ENCODE measurements around the gene SFXN1.

The SFXN1 gene

DNA sequence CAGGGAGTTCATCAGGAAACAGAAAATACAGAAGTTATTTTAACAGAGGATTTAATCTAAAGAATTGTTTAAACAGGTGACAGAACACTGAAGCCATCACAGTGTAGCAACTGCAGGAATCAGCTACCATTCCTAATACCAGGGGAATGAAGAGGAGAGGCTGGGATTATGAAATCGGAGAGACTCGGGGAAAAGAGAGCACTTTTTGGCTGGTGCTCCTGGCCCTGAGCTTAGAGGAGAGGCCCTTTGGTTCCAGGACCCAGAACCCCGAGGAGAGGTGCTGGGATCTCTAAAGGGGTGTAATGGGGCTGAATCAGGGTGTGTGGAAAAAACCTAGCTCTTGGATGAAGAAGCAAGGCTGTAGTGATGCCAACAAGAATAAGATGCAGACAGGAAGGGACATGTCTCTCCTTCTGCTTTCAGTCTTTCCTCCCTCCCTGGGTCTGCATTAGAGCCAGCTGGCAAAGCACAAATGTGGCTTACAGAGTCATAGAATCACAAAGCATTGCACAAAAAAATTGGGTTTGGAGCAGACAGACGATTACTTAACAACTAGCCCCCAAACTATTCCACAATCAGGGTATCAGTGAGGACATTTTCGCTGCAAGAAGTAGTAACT, 11.6 kb upstream of the SFXN1 start:
- DNase-seq: no peak

DNA sequence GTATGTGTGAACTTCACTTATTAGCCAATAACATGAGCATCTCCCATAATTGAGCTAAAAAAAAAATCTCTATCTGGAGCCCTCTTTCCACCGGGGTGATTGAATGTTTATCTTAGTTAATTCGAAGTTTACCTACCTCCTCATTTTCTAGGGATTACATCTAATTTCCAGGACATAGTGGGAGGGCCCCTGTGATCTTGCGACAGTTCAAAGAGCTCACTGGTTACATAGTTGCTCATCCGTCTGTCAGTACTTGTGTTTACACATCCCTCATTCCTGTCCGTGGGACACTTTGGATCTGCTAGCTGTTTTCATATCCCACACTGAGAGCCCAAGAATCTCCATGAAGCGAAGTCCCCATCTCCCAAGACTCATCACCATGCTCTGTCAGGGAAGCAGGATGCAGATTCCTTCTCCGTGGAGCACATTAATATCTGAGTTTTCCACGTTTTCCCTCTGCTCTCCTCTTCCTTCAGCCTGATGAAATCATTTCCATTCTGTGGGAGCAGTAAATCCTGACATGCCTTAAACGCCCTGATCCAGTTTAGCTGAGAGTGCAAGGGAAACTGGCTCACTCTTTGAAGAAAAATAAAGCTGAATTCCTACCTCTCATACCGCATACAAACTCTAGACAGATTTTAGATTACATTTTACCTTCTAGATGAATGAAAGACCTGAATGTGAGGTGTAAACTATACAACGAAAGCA, 10.2 kb upstream of the SFXN1 start:
- DNase-seq: no peak

DNA sequence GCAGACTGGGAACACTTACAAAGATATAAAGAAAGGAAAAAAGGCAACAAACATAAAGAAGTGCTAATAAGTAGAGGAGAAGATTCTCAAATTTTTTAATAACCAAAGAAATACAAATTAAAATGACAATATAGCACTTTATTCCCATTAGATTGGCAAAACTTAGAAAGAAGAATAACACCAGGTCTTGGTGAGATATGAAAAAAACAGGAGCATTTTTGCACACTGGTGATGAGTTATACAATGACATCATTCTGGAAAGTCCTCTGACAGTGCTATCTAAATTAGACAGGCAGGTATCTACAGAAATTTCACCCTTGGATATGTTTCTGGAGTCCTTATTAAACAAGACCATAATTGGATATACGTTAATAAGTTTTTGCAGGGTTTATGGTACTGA, 9.5 kb upstream of the SFXN1 start:
- DNase-seq: no peak

DNA sequence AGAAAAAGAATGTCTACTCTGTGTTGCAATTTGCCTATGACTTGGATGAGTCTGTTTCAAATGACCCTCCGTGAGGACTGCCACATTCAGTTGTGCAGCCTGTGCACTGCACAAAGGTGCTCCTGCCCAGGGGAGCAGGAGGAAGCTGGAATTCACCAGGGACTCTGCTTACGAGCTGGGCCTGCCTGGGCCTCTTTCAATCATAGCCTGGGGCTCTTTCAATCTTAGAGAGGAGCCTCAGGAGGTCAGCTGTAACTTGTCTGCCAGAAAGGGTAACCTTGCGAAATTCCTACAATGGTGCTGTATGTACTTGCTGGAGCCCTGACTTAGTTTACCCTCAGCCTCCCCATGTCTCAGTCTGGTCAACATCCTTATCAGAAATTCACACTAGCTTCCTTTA, 8.4 kb upstream of the SFXN1 start:
- DNase-seq: no peak

- DNase-seq: no peak
Observed at GRCh38 chr5:175470781-175471180, 7.6 kb upstream of the SFXN1 start.

GRCh38 chr5:175471196-175471595, 7.2 kb upstream of the SFXN1 start:
- DNase-seq: no peak

- DNase-seq: no peak
Observed at GRCh38 chr5:175471628-175472027, 6.7 kb upstream of the SFXN1 start.

DNA sequence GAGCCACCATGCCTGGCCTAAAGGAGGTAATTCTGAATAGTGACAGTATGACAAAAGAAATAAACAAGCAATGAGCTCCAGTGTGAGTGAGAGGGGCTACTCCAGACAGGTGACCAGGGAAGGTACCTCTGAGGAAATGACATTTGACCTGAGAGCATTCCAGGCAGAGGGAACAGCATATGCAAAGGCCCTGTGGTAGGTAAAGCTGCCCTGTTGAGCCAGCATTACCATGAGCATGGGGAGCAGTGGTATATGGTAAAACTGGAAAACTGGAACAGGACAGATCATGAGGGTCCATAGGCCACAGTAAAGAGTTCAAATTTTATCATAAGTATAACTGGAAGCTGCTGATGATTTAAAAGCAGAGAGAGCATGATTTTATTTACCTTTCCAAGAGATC, 6.0 kb upstream of the SFXN1 start:
- DNase-seq: no peak

GRCh38 chr5:175475248-175475647, 3.1 kb upstream of the SFXN1 start:
- DNase-seq: no peak

GRCh38 chr5:175477440-175477839, 920 bp upstream of the SFXN1 start:
- DNase-seq: no peak

DNA sequence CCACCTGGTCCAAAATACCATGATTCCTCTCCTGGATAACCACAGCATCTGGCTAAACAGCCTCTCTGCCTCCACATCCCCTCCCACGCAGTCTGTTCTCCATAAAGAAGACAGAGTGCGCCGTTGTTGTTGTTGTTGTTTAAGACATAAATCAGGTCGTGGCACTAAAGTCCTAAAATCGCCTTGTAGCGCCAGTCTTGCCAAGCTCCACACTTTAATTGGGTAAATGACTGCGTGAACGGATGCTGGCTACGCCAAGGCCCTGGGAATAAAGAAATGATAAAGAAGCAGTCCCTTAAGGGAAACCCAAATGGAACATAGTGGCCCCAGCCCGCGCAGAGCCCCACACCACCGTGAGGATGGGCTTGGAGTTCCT, 364 bp upstream of the SFXN1 start:
- no peak for DNase-seq

DNA sequence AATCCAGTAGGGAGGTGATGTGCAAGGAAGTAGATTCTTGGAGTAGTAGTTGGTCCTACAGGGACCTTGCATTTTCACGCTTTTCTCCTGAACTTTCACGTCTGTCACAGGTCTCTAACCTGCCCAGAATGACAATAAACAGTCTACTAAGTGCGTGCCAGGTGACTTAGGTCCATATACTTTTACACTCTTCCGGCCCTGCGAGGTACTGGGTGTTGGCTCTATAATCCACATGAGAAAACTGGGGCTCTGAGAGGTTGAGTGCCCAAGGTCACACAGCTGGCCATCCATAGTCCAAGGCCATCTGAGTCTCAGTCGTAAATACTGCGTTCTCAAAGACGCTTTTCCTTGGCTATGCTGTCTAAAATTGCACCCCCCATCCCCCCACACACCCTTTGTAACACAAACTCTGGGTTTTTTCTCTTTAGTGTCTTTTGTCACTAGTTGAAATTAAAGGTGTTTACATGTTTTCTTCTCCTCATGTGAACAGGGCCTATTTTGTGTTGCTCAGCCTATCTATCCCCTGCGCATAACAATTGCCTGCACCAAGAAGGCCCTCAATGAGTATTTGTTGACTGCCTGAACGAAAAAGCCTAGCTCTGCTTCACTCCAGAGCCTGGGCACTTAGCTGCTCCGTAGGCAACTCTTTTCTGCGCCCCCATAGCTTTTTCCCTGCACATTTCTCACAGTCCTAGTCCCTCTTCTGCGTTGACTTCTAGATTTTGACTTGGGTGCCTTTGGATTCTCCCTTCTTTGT, 943 bp downstream of the SFXN1 start:
- DNase-seq: no peak

- no peak for DNase-seq
Observed at GRCh38 chr5:175483337-175483736, 5.0 kb downstream of the SFXN1 start.

DNA sequence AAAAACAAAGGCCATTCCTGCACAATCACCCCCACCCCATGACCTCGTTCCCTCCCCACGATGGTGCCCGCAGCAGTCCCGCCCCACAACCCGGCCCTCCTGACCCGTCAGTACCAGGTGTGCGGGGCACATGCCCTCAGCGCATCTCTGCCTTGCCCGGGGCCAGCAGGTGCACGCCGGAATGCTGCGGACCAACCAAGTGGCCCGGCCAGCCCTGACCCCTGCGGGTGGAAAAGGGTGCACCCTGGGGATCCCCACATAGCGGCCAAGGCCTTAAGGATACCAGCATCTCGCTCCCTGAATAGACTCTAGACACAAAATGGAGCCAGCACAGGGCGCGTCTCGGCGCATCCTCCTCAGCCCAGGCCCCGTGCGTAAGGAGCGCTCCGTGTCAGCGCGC, 6.0 kb downstream of the SFXN1 start:
- DNase-seq: no peak

GRCh38 chr5:175484829-175485228, 6.5 kb downstream of the SFXN1 start:
- no peak for DNase-seq

DNA sequence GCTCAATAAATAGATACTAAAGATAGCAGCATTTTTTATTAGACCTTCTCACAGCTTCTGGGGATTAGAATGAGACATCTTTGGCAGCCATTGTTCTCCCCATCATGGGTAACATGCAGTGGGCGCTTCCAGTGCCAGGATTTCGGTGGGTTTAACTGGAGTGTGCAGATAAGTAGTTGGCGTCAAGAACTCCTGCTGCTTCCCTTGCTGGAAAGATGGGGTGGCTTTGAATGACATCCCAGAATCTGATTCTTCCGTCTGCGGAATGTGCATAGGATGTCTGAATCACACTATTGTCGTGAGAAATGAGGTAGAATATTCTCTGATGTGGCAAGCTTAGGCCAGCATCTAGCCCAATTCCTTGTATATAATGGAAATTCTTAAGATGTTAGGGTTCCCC, 7.3 kb downstream of the SFXN1 start:
- no peak for DNase-seq

- no peak for DNase-seq
Observed at GRCh38 chr5:175487514-175488222, 9.3 kb downstream of the SFXN1 start.

- no peak for DNase-seq
Observed at GRCh38 chr5:175489693-175490443, 11.5 kb downstream of the SFXN1 start.

DNA sequence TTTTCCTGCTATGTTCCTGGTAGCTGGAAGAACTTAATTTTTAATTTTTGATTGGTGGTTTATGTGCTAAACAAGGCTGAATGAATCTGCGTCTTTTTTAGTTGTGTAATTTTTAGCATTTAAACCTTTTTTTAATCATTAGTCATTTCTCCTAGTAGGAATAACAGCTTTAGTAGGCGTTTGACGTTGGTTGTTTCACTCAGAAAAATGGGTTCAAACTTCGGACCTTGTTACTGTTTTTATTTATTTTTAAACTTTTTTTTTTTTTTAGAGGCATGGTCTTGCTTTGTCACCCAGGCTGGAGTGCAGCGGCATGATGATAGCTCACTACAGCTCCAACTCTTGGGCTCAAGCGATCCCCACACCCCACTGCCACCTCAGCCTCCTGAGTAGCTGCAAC, 12.9 kb downstream of the SFXN1 start:
- DNase-seq: no peak

DNA sequence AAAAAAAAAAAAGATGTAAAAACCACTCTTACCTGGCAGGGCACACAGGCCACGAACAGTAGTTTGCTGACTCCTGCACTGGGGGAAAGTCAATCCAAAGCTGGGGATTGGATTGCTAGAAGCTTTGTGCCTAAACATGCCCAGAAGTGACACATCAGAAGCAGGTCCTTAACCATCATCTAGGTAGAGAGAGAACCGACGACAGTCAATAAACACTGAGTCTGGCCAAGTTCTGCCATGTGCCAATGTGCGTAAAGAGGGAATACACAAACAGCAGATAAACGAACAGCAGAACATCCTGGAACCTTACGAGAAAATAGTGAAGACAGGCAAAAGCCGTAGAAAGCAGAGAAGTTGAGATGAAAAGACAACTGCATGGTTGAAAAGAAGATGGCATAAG, 14.9 kb downstream of the SFXN1 start:
- DNase-seq: no peak

DNA sequence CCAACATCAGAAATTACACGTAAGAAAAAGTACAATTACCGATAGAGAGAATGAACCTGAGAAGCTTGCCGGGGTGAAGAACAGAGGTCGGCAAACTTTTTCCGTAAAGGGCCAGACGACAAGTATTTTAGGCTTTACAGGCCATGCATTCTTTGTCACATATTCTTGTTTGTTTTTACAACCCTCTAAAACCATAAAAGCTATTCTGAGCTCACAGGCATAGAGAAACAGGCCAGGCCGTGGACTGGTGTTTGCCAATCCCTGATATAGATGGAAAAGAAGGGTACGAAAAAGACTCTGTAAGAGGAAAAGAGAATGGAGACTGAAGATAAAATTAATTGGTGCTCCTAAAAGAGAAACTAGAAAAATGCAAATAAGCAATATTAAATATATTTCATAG, 15.4 kb downstream of the SFXN1 start:
- no peak for DNase-seq

All from fibroblast of skin of scalp (primary cell).